Measurements from ENCODE around the gene MTHFD2. TPM values are rescaled to one million over a fixed set of nuclear protein-coding genes. Genes with fewer than 3 reads are reported as not detected.

The MTHFD2 gene
- total RNA-seq, 1 donor from 2014 or later = 92.5 TPM

DNA sequence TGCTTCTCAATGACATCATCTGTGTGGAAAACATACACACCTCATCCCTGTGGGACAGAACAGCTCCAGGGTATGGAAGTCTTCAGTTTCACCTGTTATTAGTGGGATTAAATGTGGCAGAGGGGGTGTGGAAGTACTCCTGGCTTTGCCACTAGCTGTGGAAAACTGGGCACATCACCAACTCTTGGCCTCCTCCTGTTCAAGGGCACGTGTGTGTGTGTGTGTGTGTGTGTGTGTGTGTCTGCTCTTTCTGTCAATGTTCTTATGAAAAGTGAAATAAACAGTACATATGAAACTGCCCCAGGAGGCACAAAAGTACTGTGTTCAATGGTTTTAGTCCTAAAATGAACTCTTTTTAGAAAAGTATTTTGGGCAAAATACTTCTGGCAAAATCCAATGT, 65.9 kb downstream of the MTHFD2 start:
- DNase-seq (ENCODE audit: low spot score) = no peak

- DNase-seq (ENCODE audit: low spot score) = no peak
These were observed 68.7 kb downstream of the MTHFD2 start for GRCh38 chr2:74267068-74267467.

Other genes starting within 250 kb of the MTHFD2 start
- gene TET3, start 213.7 kb upstream of the MTHFD2 start, total RNA-seq = 28.7 TPM
- gene BOLA3, start 50.7 kb upstream of the MTHFD2 start, total RNA-seq = 40.6 TPM
- gene MOB1A, start 19.7 kb upstream of the MTHFD2 start, total RNA-seq = 96.9 TPM
- 7.2 TPM for gene SLC4A5, start 144.8 kb downstream of the MTHFD2 start, total RNA-seq
- gene DCTN1, start 181.7 kb downstream of the MTHFD2 start, total RNA-seq = 143 TPM
- 5.5 TPM for gene C2orf81, start 223.0 kb downstream of the MTHFD2 start, total RNA-seq
- gene WDR54, start 223.1 kb downstream of the MTHFD2 start, total RNA-seq = 11.3 TPM
- 36.4 TPM for gene RTKN, start 243.3 kb downstream of the MTHFD2 start, total RNA-seq